ENCODE measurements around the gene CD58. TPM values are rescaled to one million over a fixed set of nuclear protein-coding genes. Genes with fewer than 3 reads are reported as not detected.

The CD58 gene
- total RNA-seq, 1 experiment from 2014 or later = 5.3 TPM

DNA sequence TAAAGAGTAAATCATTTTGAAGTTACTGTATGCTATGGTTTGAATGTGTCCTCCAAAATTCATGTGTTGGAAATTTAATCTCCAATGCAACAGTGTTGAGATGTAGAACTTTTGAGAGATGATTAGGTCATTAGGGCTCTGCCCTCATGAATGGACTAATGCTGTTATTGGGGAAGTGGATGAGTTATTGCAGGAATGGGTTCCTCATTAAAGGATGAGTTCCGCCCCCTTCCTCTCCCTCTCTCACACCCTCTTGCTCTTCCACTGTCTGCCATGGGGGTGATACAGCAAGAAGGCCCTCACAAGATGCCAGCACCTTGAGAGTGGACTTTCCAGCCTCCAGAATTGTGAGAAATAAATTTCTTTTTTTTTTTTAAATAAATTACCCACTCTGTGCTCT lies 100.2 kb downstream of the CD58 start (continued):
- TF ChIP-seq, protein P1, sequence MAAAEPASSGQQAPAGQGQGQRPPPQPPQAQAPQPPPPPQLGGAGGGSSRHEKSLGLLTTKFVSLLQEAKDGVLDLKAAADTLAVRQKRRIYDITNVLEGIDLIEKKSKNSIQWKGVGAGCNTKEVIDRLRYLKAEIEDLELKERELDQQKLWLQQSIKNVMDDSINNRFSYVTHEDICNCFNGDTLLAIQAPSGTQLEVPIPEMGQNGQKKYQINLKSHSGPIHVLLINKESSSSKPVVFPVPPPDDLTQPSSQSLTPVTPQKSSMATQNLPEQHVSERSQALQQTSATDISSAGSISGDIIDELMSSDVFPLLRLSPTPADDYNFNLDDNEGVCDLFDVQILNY (CRISPR knock-in tag; IDR thresholded peaks at IDR 0.05) = no peak
- TF ChIP-seq PREB (CRISPR knock-in tag; IDR thresholded peaks at IDR 0.05; ENCODE audit: borderline replicate concordance) = no peak
- TF ChIP-seq ZNF416 (CRISPR knock-in tag; IDR thresholded peaks at IDR 0.05) = no peak
- TF ChIP-seq, protein P2, sequence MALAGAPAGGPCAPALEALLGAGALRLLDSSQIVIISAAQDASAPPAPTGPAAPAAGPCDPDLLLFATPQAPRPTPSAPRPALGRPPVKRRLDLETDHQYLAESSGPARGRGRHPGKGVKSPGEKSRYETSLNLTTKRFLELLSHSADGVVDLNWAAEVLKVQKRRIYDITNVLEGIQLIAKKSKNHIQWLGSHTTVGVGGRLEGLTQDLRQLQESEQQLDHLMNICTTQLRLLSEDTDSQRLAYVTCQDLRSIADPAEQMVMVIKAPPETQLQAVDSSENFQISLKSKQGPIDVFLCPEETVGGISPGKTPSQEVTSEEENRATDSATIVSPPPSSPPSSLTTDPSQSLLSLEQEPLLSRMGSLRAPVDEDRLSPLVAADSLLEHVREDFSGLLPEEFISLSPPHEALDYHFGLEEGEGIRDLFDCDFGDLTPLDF (CRISPR knock-in tag; IDR thresholded peaks at IDR 0.05) = no peak
- TF ChIP-seq ZBTB21 (CRISPR knock-in tag; IDR thresholded peaks at IDR 0.05; ENCODE audit: borderline replicate concordance) = no peak
- no peak for TF ChIP-seq NFYB (CRISPR knock-in tag; conservative IDR thresholded peaks at IDR 0.05; ENCODE audit: low read depth)
- no peak for TF ChIP-seq EMX1 (CRISPR knock-in tag; IDR thresholded peaks at IDR 0.05)
- no peak for TF ChIP-seq CDX4 (CRISPR knock-in tag; IDR thresholded peaks at IDR 0.05; ENCODE audit: borderline replicate concordance)
- no peak for TF ChIP-seq CREM (CRISPR knock-in tag; IDR thresholded peaks at IDR 0.05)
- TF ChIP-seq MYBL2 (CRISPR knock-in tag; IDR thresholded peaks at IDR 0.05) = no peak
- no peak for TF ChIP-seq SOX15 (CRISPR knock-in tag; IDR thresholded peaks at IDR 0.05)
- no peak for TF ChIP-seq USF2 (CRISPR knock-in tag; IDR thresholded peaks at IDR 0.05)
- TF ChIP-seq, protein P3, sequence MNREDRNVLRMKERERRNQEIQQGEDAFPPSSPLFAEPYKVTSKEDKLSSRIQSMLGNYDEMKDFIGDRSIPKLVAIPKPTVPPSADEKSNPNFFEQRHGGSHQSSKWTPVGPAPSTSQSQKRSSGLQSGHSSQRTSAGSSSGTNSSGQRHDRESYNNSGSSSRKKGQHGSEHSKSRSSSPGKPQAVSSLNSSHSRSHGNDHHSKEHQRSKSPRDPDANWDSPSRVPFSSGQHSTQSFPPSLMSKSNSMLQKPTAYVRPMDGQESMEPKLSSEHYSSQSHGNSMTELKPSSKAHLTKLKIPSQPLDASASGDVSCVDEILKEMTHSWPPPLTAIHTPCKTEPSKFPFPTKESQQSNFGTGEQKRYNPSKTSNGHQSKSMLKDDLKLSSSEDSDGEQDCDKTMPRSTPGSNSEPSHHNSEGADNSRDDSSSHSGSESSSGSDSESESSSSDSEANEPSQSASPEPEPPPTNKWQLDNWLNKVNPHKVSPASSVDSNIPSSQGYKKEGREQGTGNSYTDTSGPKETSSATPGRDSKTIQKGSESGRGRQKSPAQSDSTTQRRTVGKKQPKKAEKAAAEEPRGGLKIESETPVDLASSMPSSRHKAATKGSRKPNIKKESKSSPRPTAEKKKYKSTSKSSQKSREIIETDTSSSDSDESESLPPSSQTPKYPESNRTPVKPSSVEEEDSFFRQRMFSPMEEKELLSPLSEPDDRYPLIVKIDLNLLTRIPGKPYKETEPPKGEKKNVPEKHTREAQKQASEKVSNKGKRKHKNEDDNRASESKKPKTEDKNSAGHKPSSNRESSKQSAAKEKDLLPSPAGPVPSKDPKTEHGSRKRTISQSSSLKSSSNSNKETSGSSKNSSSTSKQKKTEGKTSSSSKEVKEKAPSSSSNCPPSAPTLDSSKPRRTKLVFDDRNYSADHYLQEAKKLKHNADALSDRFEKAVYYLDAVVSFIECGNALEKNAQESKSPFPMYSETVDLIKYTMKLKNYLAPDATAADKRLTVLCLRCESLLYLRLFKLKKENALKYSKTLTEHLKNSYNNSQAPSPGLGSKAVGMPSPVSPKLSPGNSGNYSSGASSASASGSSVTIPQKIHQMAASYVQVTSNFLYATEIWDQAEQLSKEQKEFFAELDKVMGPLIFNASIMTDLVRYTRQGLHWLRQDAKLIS (CRISPR knock-in tag; IDR thresholded peaks at IDR 0.05; ENCODE audit: borderline replicate concordance) = no peak

DNA sequence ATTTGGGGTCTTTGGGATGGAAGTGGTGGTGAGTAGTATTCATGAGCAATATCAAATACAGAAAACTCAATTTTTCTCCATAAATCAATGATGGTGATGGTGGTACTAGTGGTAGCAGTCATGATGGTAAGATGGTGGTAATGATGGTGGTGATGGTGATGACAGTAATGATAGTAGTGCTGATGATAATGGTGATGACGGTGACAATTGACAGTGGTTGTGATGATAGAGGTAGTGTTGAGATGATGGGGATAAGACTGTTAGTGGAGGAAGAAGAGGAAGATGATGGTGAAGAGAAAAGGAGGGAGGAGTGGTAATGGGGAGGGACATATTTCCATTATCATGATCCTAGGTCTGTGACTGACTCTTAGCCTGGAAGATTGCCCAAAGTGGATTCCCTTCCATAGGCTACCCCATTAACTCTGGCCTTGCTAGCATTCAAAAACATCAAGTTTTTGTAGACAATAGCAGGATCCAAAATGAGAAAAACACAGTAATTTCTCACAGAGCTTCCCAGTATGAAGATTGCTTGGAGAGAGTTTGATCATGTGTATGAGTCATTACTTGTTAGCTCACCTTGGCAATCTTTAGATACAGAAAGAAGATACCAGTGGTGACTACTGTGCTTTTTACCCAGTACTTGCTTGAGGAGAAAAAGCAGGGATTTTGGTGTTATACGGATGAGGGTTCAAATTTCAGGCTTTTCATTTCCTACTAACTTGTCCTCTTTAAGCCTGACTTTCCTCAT lies 103.8 kb downstream of the CD58 start:
- TF ChIP-seq ZNF121 (CRISPR knock-in tag; IDR thresholded peaks at IDR 0.05) (no peak), GABPB1 (CRISPR knock-in tag; IDR thresholded peaks at IDR 0.05) (0 out of 2 replicates have a peak, but pooled peaks have one; percentile 14)
- TF ChIP-seq, protein P4, sequence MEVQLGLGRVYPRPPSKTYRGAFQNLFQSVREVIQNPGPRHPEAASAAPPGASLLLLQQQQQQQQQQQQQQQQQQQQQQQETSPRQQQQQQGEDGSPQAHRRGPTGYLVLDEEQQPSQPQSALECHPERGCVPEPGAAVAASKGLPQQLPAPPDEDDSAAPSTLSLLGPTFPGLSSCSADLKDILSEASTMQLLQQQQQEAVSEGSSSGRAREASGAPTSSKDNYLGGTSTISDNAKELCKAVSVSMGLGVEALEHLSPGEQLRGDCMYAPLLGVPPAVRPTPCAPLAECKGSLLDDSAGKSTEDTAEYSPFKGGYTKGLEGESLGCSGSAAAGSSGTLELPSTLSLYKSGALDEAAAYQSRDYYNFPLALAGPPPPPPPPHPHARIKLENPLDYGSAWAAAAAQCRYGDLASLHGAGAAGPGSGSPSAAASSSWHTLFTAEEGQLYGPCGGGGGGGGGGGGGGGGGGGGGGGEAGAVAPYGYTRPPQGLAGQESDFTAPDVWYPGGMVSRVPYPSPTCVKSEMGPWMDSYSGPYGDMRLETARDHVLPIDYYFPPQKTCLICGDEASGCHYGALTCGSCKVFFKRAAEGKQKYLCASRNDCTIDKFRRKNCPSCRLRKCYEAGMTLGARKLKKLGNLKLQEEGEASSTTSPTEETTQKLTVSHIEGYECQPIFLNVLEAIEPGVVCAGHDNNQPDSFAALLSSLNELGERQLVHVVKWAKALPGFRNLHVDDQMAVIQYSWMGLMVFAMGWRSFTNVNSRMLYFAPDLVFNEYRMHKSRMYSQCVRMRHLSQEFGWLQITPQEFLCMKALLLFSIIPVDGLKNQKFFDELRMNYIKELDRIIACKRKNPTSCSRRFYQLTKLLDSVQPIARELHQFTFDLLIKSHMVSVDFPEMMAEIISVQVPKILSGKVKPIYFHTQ (CRISPR knock-in tag; IDR thresholded peaks at IDR 0.05) = no peak

More for the DNA sequence above, 103.8 kb downstream of the CD58 start:
- no peaks in the 10 kb centered on the region for H3K9me3 Mint-ChIP-seq
- ATAC-seq = no peak
- H3K27me3 Mint-ChIP-seq (ENCODE audit: low read depth) = no peaks in the 10 kb centered on the region
- no peak overlapping the region for H3K27ac Mint-ChIP-seq
- DNase-seq (ENCODE audit: low spot score) = no peak
- POLR2A ChIA-PET = interaction anchor here (0.6 kb wide), 1 partner anchor 70 kb away, joined by 4 read pairs; no protein-coding TSS in a partner anchor
- CTCF ChIA-PET = interaction anchor here (1.1 to 3.0 kb wide), 2 partner anchors 18 to 32 kb away, joined by 3 to 11 read pairs; no protein-coding TSS in a partner anchor
- H3K4me1 Mint-ChIP-seq = peaks cover 7% of the 10 kb centered on the region
- no peak overlapping the region for H3K4me3 Mint-ChIP-seq
- H3K36me3 Mint-ChIP-seq = no peaks in the 10 kb centered on the region
